Ovary (tissue), 9 donors: Measurements from ENCODE around the gene TK2. TPM values are rescaled to one million over a fixed set of nuclear protein-coding genes. Genes with fewer than 3 reads are reported as not detected.

Source experiments
- DNase-seq, 5 donors: peaks; one replicate each; pipeline ENCODE4 v3.0.0-alpha.2; 2019 to 2020
- H3K27ac ChIP-seq, 2 donors: fragments of 200-600 bp; one replicate each; pipeline versions ENCODE4 v1.5.1 to v1.8.0; 2019 to 2022
- H3K27me3 ChIP-seq: fragments of 200-600 bp; one replicate; pipeline ENCODE4 v1.8.0; 2022
- H3K36me3 ChIP-seq: fragments of 200-600 bp; sonication (generic); one replicate; pipeline ENCODE4 v1.5.1; 2019
- H3K4me1 ChIP-seq: one replicate; pipeline ENCODE4 v1.8.1; 2013; ENCODE audit warnings: mild to moderate bottlenecking, moderate library complexity; ENCODE audit not compliant: insufficient read depth
- H3K4me3 ChIP-seq: fragments of 200-600 bp; sonication (generic); one replicate; pipeline ENCODE4 v1.5.1; 2017
- H3K9me3 ChIP-seq, 2 donors: fragments of 200-600 bp in 1 of 2; sonication (generic) in 1 of 2; one replicate each; pipeline versions ENCODE4 v1.5.1 to v1.8.1; 2013 to 2019; ENCODE audit warnings: mild to moderate bottlenecking in 1 of 2, moderate library complexity in 1 of 2
- CTCF ChIP-seq, 3 donors: fragments of 450-650 bp in 2 of 3; fragments of 200-600 bp in 1 of 3; IDR thresholded peaks; one replicate each; pipeline versions ENCODE4 v1.5.1 to v1.8.0; 2016 to 2022; ENCODE audit warnings: antibody characterized with exemption in 3 of 3, mild to moderate bottlenecking in 1 of 3
- EP300 ChIP-seq: sonication (generic); formaldehyde crosslinking; IDR thresholded peaks from one replicate; pipeline ENCODE4 v1.6.1; 2017; ENCODE audit warnings: antibody characterized with exemption
- POLR2A ChIP-seq: fragments of 450-650 bp; IDR thresholded peaks from one replicate; pipeline ENCODE4 v1.6.1; 2017; ENCODE audit warnings: antibody characterized with exemption, mild to moderate bottlenecking, moderate library complexity
- WGBS, 3 donors: extraction: QIAGEN DNeasy Blood & Tissue Kit in 1 of 3; methylation state at CpG; one replicate each; pipeline versions ENCODE4 v1.1.5 to v1.1.7; 2013 to 2017; 5-methylcytosine and 5-hydroxymethylcytosine counted together
- intact Hi-C, 4 donors: fragments of 100-400 bp; cut with DNase I; formaldehyde crosslinking; loops; one replicate each; pipeline versions ENCODE4 v1.11.0 to v1.15.1; 2022 to 2023
- polyA plus RNA-seq, 2 donors: library from polyadenylated mRNA; stranded (reverse); fragments of 200-250 nt in 1 of 2; fragments of 350-450 nt in 1 of 2; fragmentation: Illumina TruSeq in 1 of 2; extraction: RNeasy Lipid Tissue Mini Kit (QIAGEN cat#74804) in 1 of 2; gene quantifications; one replicate each; pipeline ENCODE4 v1.2.3, GENCODE V29; 2013 to 2014
- total RNA-seq, 7 donors: library from RNA; depleted of rRNA in 2 of 7; stranded (reverse); fragments of >200 nt in 2 of 7; fragmentation: NEBNext Ultra II Directional in 3 of 7; extraction: Animal tissue kit (Norgen Biotek cat#: 25700) in 3 of 7; gene quantifications; one replicate each; pipeline versions ENCODE4 v1.1.0 to v1.2.4, GENCODE V29; 2016 to 2023
- donor health status: DM: no; HTN: no; CAD: no; lungs with moderate emphysema.
- donor health status: DM: no; HTN: no; CAD: no.
- donor health status: Bipolar disorder and iron deficiency.
- donor health status: DM: yes; HTN: yes; CAD: no.
- donor health status: DM: no; HTN: no; CAD: no.
- donor health status: DM: yes; HTN: yes; CAD: no.

TK2 gene
- total and polyA plus RNA-seq, 9 donors: 17.0 to 80.6 (median 34.0) TPM

GRCh38 chr16:66510298-66510697, 39.6 kb downstream of the TK2 start:
- intact Hi-C loops: no loop called here
- H3K4me1 ChIP-seq: peaks cover 22% of the 10 kb centered on the region
- no peaks in the 10 kb centered on the region for H3K36me3 ChIP-seq
- peak overlapping the region in 1 of 2 donors; percentile 76 for H3K27ac ChIP-seq
- DNase-seq: peak in 2 of 5 donors; percentile 18 to 44
- WGBS, 3 donors: 85 to 91% (median 87%) methylated on average over 5 of the region's 5 CpGs
- TF ChIP-seq EP300 (no peak), POLR2A (no peak), CTCF (IDR thresholded peaks at IDR 0.05) (no peak)
- no peaks in the 10 kb centered on the region for H3K9me3 ChIP-seq
- H3K27me3 ChIP-seq: no peaks in the 10 kb centered on the region
- H3K4me3 ChIP-seq: no peak overlapping the region

- intact Hi-C loops: no loop called here
- Histone ChIP-seq H3K27me3 (no peaks in the 10 kb centered on the region), H3K4me3 (no peak overlapping the region), H3K9me3 (no peaks in the 10 kb centered on the region), H3K36me3 (no peaks in the 10 kb centered on the region), H3K4me1 (peaks cover 22% of the 10 kb centered on the region), H3K27ac (peak overlapping the region in 1 of 2 donors; percentile 39)
- TF ChIP-seq CTCF (IDR thresholded peaks at IDR 0.05) (no peak), EP300 (no peak), POLR2A (no peak)
- peak in 3 of 5 donors; percentile 22 to 39 (median 29) for DNase-seq
- WGBS, 3 donors: 87 to 93% (median 92%) methylated on average over 5 of the region's 5 CpGs
Measured at GRCh38 chr16:66509576-66509975, 40.3 kb downstream of the TK2 start.

GRCh38 chr16:66508914-66509496, 40.9 kb downstream of the TK2 start:
- Histone ChIP-seq H3K27ac (no peak overlapping the region), H3K9me3 (no peaks in the 10 kb centered on the region), H3K4me1 (peaks cover 22% of the 10 kb centered on the region), H3K27me3 (no peaks in the 10 kb centered on the region), H3K4me3 (no peak overlapping the region), H3K36me3 (no peaks in the 10 kb centered on the region)
- TF ChIP-seq EP300: no peak
- no peak for TF ChIP-seq POLR2A
- TF ChIP-seq CTCF (IDR thresholded peaks at IDR 0.05): no peak
- DNase-seq: peak in 3 of 5 donors; percentile 8 to 35 (median 13)
- intact Hi-C loops: no loop called here
- WGBS, 3 donors: 87 to 91% (median 90%) methylated on average over 9 of the region's 9 CpGs

GRCh38 chr16:66508248-66508913, 41.5 kb downstream of the TK2 start:
- Histone ChIP-seq H3K4me3 (no peak overlapping the region), H3K27me3 (no peaks in the 10 kb centered on the region), H3K4me1 (peaks cover 22% of the 10 kb centered on the region), H3K9me3 (no peaks in the 10 kb centered on the region), H3K27ac (no peak overlapping the region), H3K36me3 (no peaks in the 10 kb centered on the region)
- WGBS, 3 donors: 77 to 82% (median 80%) methylated on average over 7 of the region's 7 CpGs
- intact Hi-C loops: no loop called here
- TF ChIP-seq POLR2A (no peak), EP300 (no peak), CTCF (IDR thresholded peaks at IDR 0.05) (no peak)
- DNase-seq: peak in 3 of 5 donors; percentile 10 to 15 (median 10)
